ENCODE data around the gene SSX4B.
"Not testable (repeated sequence)": the region's sequence is repeated elsewhere in the genome, so short reads cannot be mapped to it uniquely, and the experiment has no call there.

SSX4B gene

GRCh38 chrX:48411860-48412259, at the start of gene SSX4B:
Gene SSX4B, minus strand, starts transcription at chrX:48411960. Its CDS starts 588 bp downstream, at chrX:48411372.
- DNase-seq (ENCODE audit: low spot score), result not testable (repeated sequence)

- no peak for DNase-seq (ENCODE audit: low spot score)
These were observed 48.8 kb upstream of the SSX4B start for GRCh38 chrX:48460606-48461005.

GRCh38 chrX:48460031-48460430, 48.3 kb upstream of the SSX4B start:
- DNase-seq (ENCODE audit: low spot score), result no peak

GRCh38 chrX:48459483-48459882, 47.7 kb upstream of the SSX4B start:
- no peak for DNase-seq (ENCODE audit: low spot score)

GRCh38 chrX:48458711-48459110, 47.0 kb upstream of the SSX4B start:
- no peak for DNase-seq (ENCODE audit: low spot score)

- no peak for DNase-seq (ENCODE audit: low spot score)
These were observed 45.0 kb upstream of the SSX4B start for GRCh38 chrX:48456628-48457331.

- DNase-seq (ENCODE audit: low spot score), result no peak
These were observed 39.9 kb upstream of the SSX4B start for GRCh38 chrX:48451708-48452107.

GRCh38 chrX:48450076-48450475, 38.3 kb upstream of the SSX4B start:
- no peak for DNase-seq (ENCODE audit: low spot score)

- not testable (repeated sequence) for DNase-seq (ENCODE audit: low spot score)
These were observed 35.4 kb upstream of the SSX4B start for GRCh38 chrX:48447201-48447600.

- not testable (repeated sequence) for DNase-seq (ENCODE audit: low spot score)
These were observed 22.0 kb upstream of the SSX4B start for GRCh38 chrX:48433713-48434112.

GRCh38 chrX:48430166-48430565, 18.4 kb upstream of the SSX4B start:
- DNase-seq (ENCODE audit: low spot score), result not testable (repeated sequence)

GRCh38 chrX:48429606-48430005, 17.8 kb upstream of the SSX4B start:
- DNase-seq (ENCODE audit: low spot score), result not testable (repeated sequence)

GRCh38 chrX:48427027-48427716, 15.4 kb upstream of the SSX4B start:
- not testable (repeated sequence) for DNase-seq (ENCODE audit: low spot score)

- DNase-seq (ENCODE audit: low spot score), result not testable (repeated sequence)
These were observed 13.9 kb downstream of the SSX4B start for GRCh38 chrX:48397825-48398224.

- not testable (repeated sequence) for DNase-seq (ENCODE audit: low spot score)
These were observed 14.8 kb downstream of the SSX4B start for GRCh38 chrX:48396931-48397330.

- DNase-seq (ENCODE audit: low spot score), result not testable (repeated sequence)
These were observed 28.5 kb downstream of the SSX4B start, which contains the start of gene SSX4 for GRCh38 chrX:48383239-48383638. Gene SSX4, plus strand, starts transcription at chrX:48383539. Its CDS starts 515 bp downstream, at chrX:48384054.

- not testable (repeated sequence) for DNase-seq (ENCODE audit: low spot score)
These were observed 41.4 kb downstream of the SSX4B start for GRCh38 chrX:48370408-48370807.

GRCh38 chrX:48367717-48368408, 43.9 kb downstream of the SSX4B start:
- not testable (repeated sequence) for DNase-seq (ENCODE audit: low spot score)

- not testable (repeated sequence) for DNase-seq (ENCODE audit: low spot score)
These were observed 52.5 kb downstream of the SSX4B start for GRCh38 chrX:48359281-48359680.

- no peak for DNase-seq (ENCODE audit: low spot score)
These were observed 54.1 kb downstream of the SSX4B start for GRCh38 chrX:48357681-48358080.

GRCh38 chrX:48356315-48357094, 55.3 kb downstream of the SSX4B start, which contains the start of gene SSX3:
Gene SSX3, minus strand, starts transcription at chrX:48356703. Its CDS starts 1,454 bp downstream, at chrX:48355249.
- DNase-seq (ENCODE audit: low spot score), result not testable (repeated sequence)
